H1 (cell line): ENCODE data around the gene EEF1A2.

Source experiments
- EZH2 ChIP-seq: fragments of 200-600 bp; sonication (generic); IDR thresholded peaks from 2 replicates; pipeline ENCODE4 v1.7.1; 2012; ENCODE audit warnings: low read depth, mild to moderate bottlenecking, moderate library complexity, low read length, inconsistent platforms; ENCODE audit not compliant: severe bottlenecking
- SRF ChIP-seq: IDR thresholded peaks from 2 replicates; pipeline ENCODE4 v1.6.1; 2011; ENCODE audit warnings: mild to moderate bottlenecking, low read depth, low read length, moderate library complexity
- TF ChIP-seq, protein P1 (sequence below), 3 experiments: IDR thresholded peaks; 1 replicate in 2 of 3; 2 replicates in 1 of 3; pipeline versions ENCODE4 v1.5.1 to v1.6.1; 2011; ENCODE audit warnings: low read length in 3 of 3, mild to moderate bottlenecking in 3 of 3, inconsistent platforms in 2 of 3, low read depth in 1 of 3, moderate library complexity in 1 of 3; ENCODE audit not compliant: insufficient read depth in 1 of 3; ENCODE audit errors: control extremely low read depth in 1 of 3

DNA sequence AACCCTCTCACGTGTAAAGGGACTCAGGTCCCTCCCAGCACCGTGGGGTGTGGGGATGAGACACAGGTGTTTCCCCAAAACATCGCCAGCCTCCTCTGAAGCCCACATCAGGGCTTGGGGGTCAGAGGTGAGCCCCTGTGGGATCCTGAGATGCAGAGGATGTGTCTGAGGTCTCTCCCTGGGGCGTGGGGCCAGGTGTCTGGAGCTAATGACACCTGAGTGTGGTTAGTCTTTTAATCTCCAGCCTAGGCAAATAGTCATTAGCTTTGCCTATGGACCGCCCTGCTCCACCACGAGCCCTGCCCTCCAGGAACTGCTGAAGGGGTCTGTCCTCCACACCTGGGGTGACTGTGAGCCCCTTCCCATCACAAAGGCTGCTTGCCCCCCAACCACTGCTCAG lies 46.9 kb upstream of the EEF1A2 start:
- TF ChIP-seq, protein P1, sequence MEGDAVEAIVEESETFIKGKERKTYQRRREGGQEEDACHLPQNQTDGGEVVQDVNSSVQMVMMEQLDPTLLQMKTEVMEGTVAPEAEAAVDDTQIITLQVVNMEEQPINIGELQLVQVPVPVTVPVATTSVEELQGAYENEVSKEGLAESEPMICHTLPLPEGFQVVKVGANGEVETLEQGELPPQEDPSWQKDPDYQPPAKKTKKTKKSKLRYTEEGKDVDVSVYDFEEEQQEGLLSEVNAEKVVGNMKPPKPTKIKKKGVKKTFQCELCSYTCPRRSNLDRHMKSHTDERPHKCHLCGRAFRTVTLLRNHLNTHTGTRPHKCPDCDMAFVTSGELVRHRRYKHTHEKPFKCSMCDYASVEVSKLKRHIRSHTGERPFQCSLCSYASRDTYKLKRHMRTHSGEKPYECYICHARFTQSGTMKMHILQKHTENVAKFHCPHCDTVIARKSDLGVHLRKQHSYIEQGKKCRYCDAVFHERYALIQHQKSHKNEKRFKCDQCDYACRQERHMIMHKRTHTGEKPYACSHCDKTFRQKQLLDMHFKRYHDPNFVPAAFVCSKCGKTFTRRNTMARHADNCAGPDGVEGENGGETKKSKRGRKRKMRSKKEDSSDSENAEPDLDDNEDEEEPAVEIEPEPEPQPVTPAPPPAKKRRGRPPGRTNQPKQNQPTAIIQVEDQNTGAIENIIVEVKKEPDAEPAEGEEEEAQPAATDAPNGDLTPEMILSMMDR (IDR thresholded peaks at IDR 0.05; ENCODE audit: control extremely low read depth in 1 of 3, insufficient read depth in 1 of 3, low read depth in 1 of 3, low read length in 3 of 3), result no peak
- TF ChIP-seq EZH2 (no peak), SRF (no peak)
